GM12878 (cell line): ENCODE measurements around the gene TMEM208. TPM values are rescaled to one million over a fixed set of nuclear protein-coding genes. Genes with fewer than 3 reads are reported as not detected.
A peak's percentile ranks its signal among the peaks of the same experiment; 100 is the strongest.

Experiments used
- ATAC-seq: fragments of 200-7000 bp; cut with Tn5 transposase; 3 replicates; pipeline ENCODE4 v1.9.1; 2020; ENCODE audit warnings: mild to moderate bottlenecking, moderate library complexity
- Bru-seq: library from RNA; stranded (reverse); fragments of 400-500 nt; gene quantifications from one replicate; lab custom pipeline; 2021; lab: Mats Ljungman, UMichigan
- BruChase-seq, 2 experiments: library from RNA; stranded (reverse); fragments of 400-500 nt; gene quantifications; one replicate each; lab custom pipeline; 2021; lab: Mats Ljungman, UMichigan
- BruUV-seq: library from RNA; stranded (reverse); fragments of 400-500 nt; replicated peaks from 2 replicates; lab custom pipeline; 2021; lab: Mats Ljungman, UMichigan
- CTCF ChIA-PET: fragments of 300-600 bp; sonication (Branson Sonifier 250); formaldehyde crosslinking; extraction: SDS; loops from one replicate; lab custom pipeline; 2021; ENCODE audit warnings: inconsistent platforms; lab: Yijun Ruan, JAX
- POLR2A ChIA-PET: fragments of 350-600 bp; formaldehyde crosslinking; extraction: SDS; loops from one replicate; lab custom pipeline; 2021; ENCODE audit warnings: inconsistent platforms; lab: Charles Lee
- RAD21 ChIA-PET: fragments of 300-600 bp; sonication (Branson Sonifier 250); formaldehyde crosslinking; loops from one replicate; lab custom pipeline; 2023; ENCODE audit warnings: antibody characterized with exemption; ENCODE audit not compliant: unreplicated experiment; lab: Charles Lee
- SMC1A ChIA-PET: fragments of 300-600 bp; sonication (Branson Sonifier 250); formaldehyde crosslinking; loops from one replicate; lab custom pipeline; 2023; ENCODE audit not compliant: unreplicated experiment, uncharacterized antibody; lab: Charles Lee
- DNase-seq: peaks from one replicate; pipeline ENCODE4 v3.0.0-alpha.2; 2011; ENCODE audit warnings: low read depth, low spot score
- FAIRE-seq: peaks from 3 replicates; lab custom pipeline; 2011; peaks lifted over from hg19 to GRCh38; lab: Jason Lieb, UNC
- H2AFZ ChIP-seq: 2 replicates; pipeline ENCODE4 v1.6.0; 2011; ENCODE audit warnings: low read depth, low read length, control low read depth; ENCODE audit not compliant: control insufficient read depth
- H3K27ac ChIP-seq: 2 replicates; pipeline ENCODE4 v1.5.1; 2011; ENCODE audit warnings: control low read depth; ENCODE audit not compliant: control insufficient read depth, insufficient read depth
- H3K27me3 ChIP-seq, 2 experiments: replicated peaks in 1 of 2; 2 replicates each; pipeline versions ENCODE4 v1.6.0 to v1.6.1; 2011; ENCODE audit warnings: low read length in 1 of 2; ENCODE audit not compliant: control insufficient read depth in 2 of 2, insufficient read depth in 2 of 2
- H3K36me3 ChIP-seq, 2 experiments: 2 replicates each; pipeline ENCODE4 v1.5.1; 2011; ENCODE audit warnings: low read length in 1 of 2; ENCODE audit not compliant: control insufficient read depth in 2 of 2, insufficient read depth in 2 of 2
- H3K4me1 ChIP-seq: 2 replicates; pipeline ENCODE4 v1.6.1; 2011; ENCODE audit warnings: mild to moderate bottlenecking, low read length, moderate library complexity, mixed read lengths; ENCODE audit not compliant: control insufficient read depth, insufficient read depth
- H3K4me2 ChIP-seq: 2 replicates; pipeline ENCODE4 v1.6.0; 2011; ENCODE audit warnings: control low read depth; ENCODE audit not compliant: control insufficient read depth, insufficient read depth
- H3K4me3 ChIP-seq: fragments of 200-600 bp; sonication (generic); 2 replicates; pipeline ENCODE4 v1.5.1; 2016
- H3K79me2 ChIP-seq: 2 replicates; pipeline ENCODE4 v1.6.0; 2011; ENCODE audit warnings: low read length; ENCODE audit not compliant: control insufficient read depth, insufficient read depth
- H3K9ac ChIP-seq: 2 replicates; pipeline ENCODE4 v1.8.0; 2011; ENCODE audit warnings: low read length, control low read depth, mixed read lengths; ENCODE audit not compliant: control insufficient read depth, insufficient read depth
- H3K9me3 ChIP-seq: replicated peaks from 3 replicates; pipeline ENCODE4 v1.5.1; 2011; ENCODE audit warnings: mild to moderate bottlenecking, low read length; ENCODE audit not compliant: control insufficient read depth, insufficient read depth
- H4K20me1 ChIP-seq: 2 replicates; pipeline ENCODE4 v1.6.0; 2011; ENCODE audit not compliant: control insufficient read depth, insufficient read depth
- BMI1 ChIP-seq: fragments of 450-650 bp; IDR thresholded peaks from 2 replicates; pipeline ENCODE4 v1.6.1; 2016; ENCODE audit warnings: mild to moderate bottlenecking, moderate library complexity, borderline replicate concordance
- CHD4 ChIP-seq: fragments of 200-600 bp; sonication (generic); IDR thresholded peaks from 2 replicates; pipeline ENCODE4 v1.6.1; 2016; ENCODE audit warnings: mild to moderate bottlenecking
- E2F8 ChIP-seq: fragments of 450-650 bp; IDR thresholded peaks from 2 replicates; pipeline ENCODE4 v1.6.1; 2018; ENCODE audit warnings: mild to moderate bottlenecking, low read depth, moderate library complexity; ENCODE audit not compliant: partially characterized antibody
- E4F1 ChIP-seq: fragments of 450-650 bp; IDR thresholded peaks from 2 replicates; pipeline ENCODE4 v1.6.1; 2018; ENCODE audit warnings: borderline replicate concordance, mild to moderate bottlenecking; ENCODE audit not compliant: partially characterized antibody
- HSF1 ChIP-seq: fragments of 150-350 bp; IDR thresholded peaks from 2 replicates; pipeline ENCODE4 v1.6.1; 2014; ENCODE audit warnings: mild to moderate bottlenecking, low read depth, low read length
- JUNB ChIP-seq: IDR thresholded peaks from 2 replicates; pipeline ENCODE4 v1.6.1; 2016; ENCODE audit warnings: antibody characterized with exemption, mild to moderate bottlenecking
- MEF2A ChIP-seq: IDR thresholded peaks from 2 replicates; pipeline ENCODE4 v1.6.1; 2011; ENCODE audit warnings: low read depth, mild to moderate bottlenecking, low read length, moderate library complexity; ENCODE audit not compliant: insufficient read depth
- NFIC ChIP-seq: IDR thresholded peaks from 2 replicates; pipeline ENCODE4 v1.6.1; 2012; ENCODE audit warnings: low read depth, mild to moderate bottlenecking, inconsistent platforms, low read length, moderate library complexity
- ZSCAN29 ChIP-seq: fragments of 450-650 bp; IDR thresholded peaks from 2 replicates; pipeline ENCODE4 v1.6.1; 2017; ENCODE audit warnings: mild to moderate bottlenecking, moderate library complexity
- WGBS: methylation state at CpG from one replicate; pipeline ENCODE4 v1.1.6; 2016; ENCODE audit warnings: low lambda C conversion rate; ENCODE audit not compliant: insufficient replicate concordance, insufficient coverage; ENCODE audit errors: missing lambda C conversion rate; 5-methylcytosine and 5-hydroxymethylcytosine counted together
- in situ Hi-C: fragments of 300-500 bp; cut with MboI; formaldehyde crosslinking; loops from 9 replicates; pipeline ENCODE4 v1.14.3; 2018; ENCODE audit warnings: mixed read lengths
- intact Hi-C: fragments of 100-400 bp; cut with micrococcal nuclease; formaldehyde crosslinking; loops from one replicate; pipeline ENCODE4 v1.14.2; 2022; ENCODE audit not compliant: unreplicated experiment
- long read RNA-seq, 2 experiments: library from polyadenylated mRNA; unstranded; transcript quantifications; one replicate each; pipeline ENCODE4 v2.0.0, GENCODE V29; 2019 to 2020
- polyA minus RNA-seq, 3 experiments: library from RNA; depleted of rRNA, polyadenylated mRNA; stranded (reverse); fragments of >200 nt; gene quantifications; 2 replicates each; pipeline ENCODE4 v1.2.3, GENCODE V29; 2011
- polyA plus RNA-seq, 11 experiments: library from polyadenylated mRNA; depleted of rRNA in 4 of 11; unstranded in 6 of 11; stranded (reverse) in 5 of 11; fragments of >200 nt; fragmentation: Nextera tagmentation in 4 of 11; fragmentation: Illumina TruSeq in 1 of 11; extraction: Ambion mirVana in 4 of 11; extraction: Trizol in 1 of 11; gene quantifications; 1 replicate in 1 of 11; 2 replicates in 10 of 11; pipeline versions ENCODE4 v1.2.1 to v1.2.3, GENCODE V29; 2011 to 2016; ENCODE audit warnings: inconsistent platforms in 2 of 11, missing spikeins in 2 of 11, low read depth in 1 of 11
- total RNA-seq, 4 experiments: library from RNA; depleted of rRNA in 3 of 4; stranded (reverse); fragments of >200 nt in 3 of 4; fragmentation: Illumina TruSeq in 1 of 4; extraction: Trizol in 1 of 4; gene quantifications; 2 replicates each; pipeline versions ENCODE4 v1.2.1 to v1.2.3, GENCODE V29; 2013 to 2021

Gene TMEM208
- total RNA-seq (2013; cell fraction: nucleolus; rRNA removed), result 22.6 and 25.6 TPM in 2 replicates
- 37.9 and 48.4 TPM in 2 replicates for total RNA-seq (2014; rRNA removed)
- total RNA-seq (2014; rRNA removed; fragmentation: Illumina TruSeq; extraction: Trizol), result 34.1 and 35.0 TPM in 2 replicates
- total RNA-seq (2021), result 45.9 and 46.8 TPM in 2 replicates
- 30.4 TPM for polyA plus RNA-seq (2011; ENCODE audit: low read depth)
- 27.8 and 39.4 TPM in 2 replicates for polyA plus RNA-seq (2011; rRNA removed)
- 57.1 and 59.1 TPM in 2 replicates for polyA plus RNA-seq (2011; cell fraction: cytosol; rRNA removed)
- polyA plus RNA-seq (2011; cell fraction: nucleus; rRNA removed), result 37.1 and 38.2 TPM in 2 replicates
- polyA plus RNA-seq (2012), result 48.9 and 50.2 TPM in 2 replicates
- 25.1 and 42.6 TPM in 2 replicates for polyA plus RNA-seq (2014; fragmentation: Illumina TruSeq; extraction: Trizol)
- 100 to 1,000 TPM; 169 to 244 TPM for polyA plus RNA-seq (2014; fragmentation: Nextera tagmentation; extraction: Ambion mirVana)
- 51.1 and 59.8 TPM in 2 replicates for polyA plus RNA-seq (2014; rRNA removed)
- polyA plus RNA-seq (2016; fragmentation: Nextera tagmentation; extraction: Ambion mirVana), result 100 to 1,000 TPM; 128 to 143 TPM
- 26.0 and 46.0 TPM in 2 replicates for polyA minus RNA-seq (2011; rRNA and poly(A)+ RNA removed)
- polyA minus RNA-seq (2011; cell fraction: cytosol; rRNA and poly(A)+ RNA removed), result 6.2 and 8.0 TPM in 2 replicates
- polyA minus RNA-seq (2011; cell fraction: nucleus; rRNA and poly(A)+ RNA removed), result 17.3 and 30.6 TPM in 2 replicates
- Bru-seq, nascent RNA, result percentile 94 among the genes with signal in this experiment
- BruChase-seq, experiment 1, labeled RNA remaining after a 6-hour chase, result percentile 86 among the genes with signal in this experiment
- BruChase-seq, experiment 2, labeled RNA remaining after a 2-hour chase, result percentile 83 among the genes with signal in this experiment
- long read RNA-seq, experiment 1, transcript TMEM208-201 (6 exons, 793 nt), result major isoform, 32 of 42 reads
- long read RNA-seq, experiment 1, partial matches to known transcripts, result 3 of 42 reads
- long read RNA-seq, experiment 1, other reads (novel, unspliced or antisense), result 4 of 42 reads
- long read RNA-seq, experiment 2, transcript TMEM208-203 (6 exons, 775 nt), result minor isoform, 9 of 85 reads
- long read RNA-seq, experiment 2, transcript TMEM208-201 (6 exons, 793 nt), result major isoform, 68 of 85 reads
- long read RNA-seq, experiment 2, partial matches to known transcripts, result 0 of 85 reads
- long read RNA-seq, experiment 2, other reads (novel, unspliced or antisense), result 5 of 85 reads

- Histone ChIP-seq H3K79me2 (peaks cover 18% of the 10 kb centered on the region), H3K9ac (peak within 1 kb of the TSS; percentile 80), H3K36me3 (peaks cover 14 to 25% of the 10 kb centered on the region in 2 experiments; a peak in 3 of 4 replicates), H3K9me3 (no peaks in the 10 kb centered on the region), H3K27me3 (no peaks in the 10 kb centered on the region), H2AFZ (peak within 1 kb of the TSS; percentile 85), H3K4me1 (peaks cover 12% of the 10 kb centered on the region), H3K4me2 (peak within 1 kb of the TSS; percentile 86), H4K20me1 (no peaks in the 10 kb centered on the region), H3K4me3 (peak within 1 kb of the TSS; percentile 87), H3K27ac (peak within 1 kb of the TSS; percentile 74)
- peak; percentile 97 for DNase-seq
- ChIA-PET SMC1A (interaction anchor here (0.7 to 2.6 kb wide), 9 partner anchors 9 to 209 kb away, joined by 3 to 21 read pairs (median 4); partner anchors contain the start of genes ELMO3, FBXL8, FHOD1 and SLC9A5), POLR2A (interaction anchor here (0.6 to 7.7 kb wide), 13 partner anchors 10 to 246 kb away, joined by 3 to 100 read pairs (median 4); partner anchors contain the start of genes E2F4, EXOC3L1, FHOD1 and NOL3), CTCF (interaction anchor here (0.6 to 2.5 kb wide), 16 partner anchors 8 to 254 kb away, joined by 3 to 25 read pairs (median 5); partner anchors contain the start of genes ATP6V0D1, E2F4, ELMO3 and EXOC3L1), RAD21 (interaction anchor here (0.6 to 3.1 kb wide), 11 partner anchors 10 to 589 kb away, joined by 3 to 35 read pairs (median 4); partner anchors contain the start of genes FHOD1, NOL3 and PLEKHG4)
- in situ Hi-C loops (no loop called here), intact Hi-C loops (loop anchor here (1.0 kb wide), 1 partner anchor 20 kb away; the partner anchor contains the start of gene FHOD1)
- BruUV-seq, result no TSS peak
- peak; percentile 100 for FAIRE-seq
- ATAC-seq, result peak; percentile 99
- WGBS, result 3% methylated on average over 46 of the region's 46 CpGs
- TF ChIP-seq CHD4 (no peak), E2F8 (peak; percentile 98), NFIC (no peak), E4F1 (peak; percentile 88), MEF2A (peak; percentile 60; the same call in 1 of the 2 replicates), HSF1 (no peak), BMI1 (no peak), JUNB (no peak), ZSCAN29 (no peak)
Measured at GRCh38 chr16:67226804-67227566, at the start of gene TMEM208. Gene TMEM208, plus strand, starts transcription at chr16:67227130. Its CDS starts 89 bp downstream, at chr16:67227219.
